ENCODE results near the gene DDX6. TPM values are rescaled to one million over a fixed set of nuclear protein-coding genes. Genes with fewer than 3 reads are reported as not detected.

Gene DDX6
- total RNA-seq, 1 donor from 2014 or later: 148 TPM

- Mint-ChIP-seq H3K36me3 (ENCODE audit: unreplicated experiment) (no peaks in the 10 kb centered on the region), H3K9me3 (ENCODE audit: unreplicated experiment) (no peaks in the 10 kb centered on the region), H3K27ac (ENCODE audit: unreplicated experiment) (no peak overlapping the region), H3K27me3 (ENCODE audit: unreplicated experiment) (peaks cover 12% of the 10 kb centered on the region), H3K4me3 (ENCODE audit: unreplicated experiment) (no peak overlapping the region), H3K4me1 (ENCODE audit: unreplicated experiment) (no peaks in the 10 kb centered on the region)
- TF ChIP-seq CTCF (IDR thresholded peaks at IDR 0.05): no peak
- no peak for DNase-seq (ENCODE audit: extremely low spot score, unreplicated experiment)
These were observed 27.2 kb upstream of the DDX6 start for GRCh38 chr11:118818130-118818529.

- Mint-ChIP-seq H3K9me3 (ENCODE audit: unreplicated experiment) (no peaks in the 10 kb centered on the region), H3K36me3 (ENCODE audit: unreplicated experiment) (no peaks in the 10 kb centered on the region)
These were observed 22.6 kb upstream of the DDX6 start for GRCh38 chr11:118813551-118813950.

GRCh38 chr11:118812485-118812884, 21.5 kb upstream of the DDX6 start:
- peaks cover 6% of the 10 kb centered on the region for H3K9me3 Mint-ChIP-seq (ENCODE audit: unreplicated experiment)
- no peak overlapping the region for H3K27ac Mint-ChIP-seq (ENCODE audit: unreplicated experiment)
- H3K27me3 Mint-ChIP-seq (ENCODE audit: unreplicated experiment): peaks cover 44% of the 10 kb centered on the region
- no peak for DNase-seq (ENCODE audit: extremely low spot score, unreplicated experiment)
- H3K4me3 Mint-ChIP-seq (ENCODE audit: unreplicated experiment): no peak overlapping the region
- H3K4me1 Mint-ChIP-seq (ENCODE audit: unreplicated experiment): no peaks in the 10 kb centered on the region
- no peaks in the 10 kb centered on the region for H3K36me3 Mint-ChIP-seq (ENCODE audit: unreplicated experiment)
- TF ChIP-seq CTCF (IDR thresholded peaks at IDR 0.05): no peak

More at GRCh38 chr11:118813551-118813950, 22.6 kb upstream of the DDX6 start:
- H3K4me1 Mint-ChIP-seq (ENCODE audit: unreplicated experiment): no peaks in the 10 kb centered on the region
- H3K4me3 Mint-ChIP-seq (ENCODE audit: unreplicated experiment): no peak overlapping the region
- DNase-seq (ENCODE audit: extremely low spot score, unreplicated experiment): no peak
- no peak for TF ChIP-seq CTCF (IDR thresholded peaks at IDR 0.05)
- peaks cover 35% of the 10 kb centered on the region for H3K27me3 Mint-ChIP-seq (ENCODE audit: unreplicated experiment)
- H3K27ac Mint-ChIP-seq (ENCODE audit: unreplicated experiment): no peak overlapping the region

GRCh38 chr11:118807800-118808778, 17.1 kb upstream of the DDX6 start:
- TF ChIP-seq CTCF (IDR thresholded peaks at IDR 0.05): no peak
- H3K4me1 Mint-ChIP-seq (ENCODE audit: unreplicated experiment): no peaks in the 10 kb centered on the region
- peaks cover 59% of the 10 kb centered on the region for H3K27me3 Mint-ChIP-seq (ENCODE audit: unreplicated experiment)
- no peak for DNase-seq (ENCODE audit: extremely low spot score, unreplicated experiment)
- H3K36me3 Mint-ChIP-seq (ENCODE audit: unreplicated experiment): no peaks in the 10 kb centered on the region
- no peak overlapping the region for H3K27ac Mint-ChIP-seq (ENCODE audit: unreplicated experiment)
- H3K4me3 Mint-ChIP-seq (ENCODE audit: unreplicated experiment): no peak overlapping the region
- H3K9me3 Mint-ChIP-seq (ENCODE audit: unreplicated experiment): peaks cover 6% of the 10 kb centered on the region

- Mint-ChIP-seq H3K9me3 (ENCODE audit: unreplicated experiment) (peaks cover 6% of the 10 kb centered on the region), H3K27me3 (ENCODE audit: unreplicated experiment) (peaks cover 53% of the 10 kb centered on the region), H3K4me3 (ENCODE audit: unreplicated experiment) (no peak overlapping the region), H3K36me3 (ENCODE audit: unreplicated experiment) (no peaks in the 10 kb centered on the region), H3K27ac (ENCODE audit: unreplicated experiment) (no peak overlapping the region), H3K4me1 (ENCODE audit: unreplicated experiment) (no peaks in the 10 kb centered on the region)
- TF ChIP-seq CTCF (IDR thresholded peaks at IDR 0.05): no peak
- no peak for DNase-seq (ENCODE audit: extremely low spot score, unreplicated experiment)
These were observed 15.4 kb upstream of the DDX6 start for GRCh38 chr11:118806400-118806799.
